CD4-positive, alpha-beta memory T cell (primary cell): ENCODE measurements around the gene FASN. TPM values are rescaled to one million over a fixed set of nuclear protein-coding genes. Genes with fewer than 3 reads are reported as not detected.

Experiments
- CTCF ChIA-PET: fragments of 350-600 bp; sonication (Branson Sonifier 250); formaldehyde crosslinking; loops from one replicate; lab custom pipeline; 2021; ENCODE audit warnings: inconsistent platforms; ENCODE audit not compliant: partially characterized antibody; lab: Charles Lee
- POLR2A ChIA-PET: fragments of 350-600 bp; sonication (Branson Sonifier 250); formaldehyde crosslinking; loops from one replicate; lab custom pipeline; 2021; ENCODE audit not compliant: partially characterized antibody; lab: Charles Lee
- DNase-seq, 5 donors: peaks; one replicate each; pipeline versions ENCODE4 v3.0.0 to v3.0.0-alpha.2; 2020 to 2022; ENCODE audit warnings: mixed read lengths in 1 of 5
- H3K27ac ChIP-seq: one replicate; pipeline ENCODE4 v1.7.0; 2013; ENCODE audit warnings: low read depth, low read length
- H3K27me3 ChIP-seq: 2 replicates; pipeline ENCODE4 v1.7.0; 2013; ENCODE audit warnings: mild to moderate bottlenecking, low read length, moderate library complexity; ENCODE audit not compliant: insufficient read depth
- H3K36me3 ChIP-seq: 2 replicates; pipeline ENCODE4 v1.7.0; 2013; ENCODE audit warnings: mild to moderate bottlenecking, low read length, moderate library complexity; ENCODE audit not compliant: insufficient read depth
- H3K4me1 ChIP-seq: 2 replicates; pipeline ENCODE4 v1.7.0; 2013; ENCODE audit warnings: mild to moderate bottlenecking, low read length, moderate library complexity; ENCODE audit not compliant: insufficient read depth
- H3K4me3 ChIP-seq, 2 donors: one replicate each; pipeline ENCODE4 v1.7.0; 2013; ENCODE audit warnings: low read length in 2 of 2, mild to moderate bottlenecking in 1 of 2
- H3K9me3 ChIP-seq, 2 donors: one replicate each; pipeline ENCODE4 v1.7.0; 2013; ENCODE audit warnings: low read length in 2 of 2, control low read depth in 1 of 2; ENCODE audit not compliant: control insufficient read depth in 1 of 2
- H3K27ac Mint-ChIP-seq, 7 donors: one replicate each; pipeline ENCODE4 v1.8.0; 2020 to 2021; ENCODE audit warnings: mixed read lengths in 7 of 7, mild to moderate bottlenecking in 6 of 7, inconsistent platforms in 3 of 7, moderate library complexity in 3 of 7
- H3K27me3 Mint-ChIP-seq, 2 donors: one replicate each; pipeline ENCODE4 v1.8.0; 2020 to 2021; ENCODE audit warnings: mixed read lengths in 2 of 2
- H3K36me3 Mint-ChIP-seq, 2 donors: one replicate each; pipeline ENCODE4 v1.8.0; 2020 to 2021; ENCODE audit warnings: mixed read lengths in 2 of 2, inconsistent platforms in 1 of 2, mild to moderate bottlenecking in 1 of 2
- H3K4me1 Mint-ChIP-seq, 4 donors: one replicate each; pipeline ENCODE4 v1.8.0; 2020 to 2021; ENCODE audit warnings: mixed read lengths in 4 of 4, mild to moderate bottlenecking in 1 of 4
- H3K4me3 Mint-ChIP-seq, 8 donors: one replicate each; pipeline ENCODE4 v1.8.0; 2020 to 2021; ENCODE audit warnings: mixed read lengths in 8 of 8, mild to moderate bottlenecking in 7 of 8, moderate library complexity in 6 of 8, inconsistent platforms in 3 of 8
- H3K9me3 Mint-ChIP-seq, 8 donors: one replicate each; pipeline ENCODE4 v1.8.0; 2020 to 2021; ENCODE audit warnings: mixed read lengths in 8 of 8, mild to moderate bottlenecking in 5 of 8, inconsistent platforms in 3 of 8, moderate library complexity in 1 of 8
- intact Hi-C: fragments of 100-400 bp; cut with micrococcal nuclease; formaldehyde crosslinking; loops from one replicate; pipeline ENCODE4 v1.15.1; 2023
- polyA plus RNA-seq, 2 donors: library from polyadenylated mRNA; unstranded; fragments of 300-500 nt; fragmentation: Illumina TruSeq; gene quantifications; one replicate each; pipeline ENCODE4 v1.2.3, GENCODE V29; 2021
- total RNA-seq, 2 experiments: library from RNA; stranded (reverse); gene quantifications; one replicate each; pipeline ENCODE4 v1.2.3, GENCODE V29; 2021

FASN gene
- total and polyA plus RNA-seq, 4 experiments from 2014 or later, result 0.03 to 27.7 (median 15.0) TPM

- Mint-ChIP-seq H3K9me3 (peaks cover 0 to 2% (median 0%) of the 10 kb centered on the region in 8 donors), H3K4me3 (peak overlapping the region in 2 of 8 donors; percentile 35), H3K27me3 (no peaks in the 10 kb centered on the region), H3K4me1 (peaks cover 3 to 19% (median 10%) of the 10 kb centered on the region in 4 donors), H3K36me3 (peaks cover 3 to 11% of the 10 kb centered on the region in 2 donors), H3K27ac (no peak overlapping the region)
- Histone ChIP-seq H3K27me3 (no peaks in the 10 kb centered on the region), H3K9me3 (no peaks in the 10 kb centered on the region), H3K27ac (no peak overlapping the region), H3K4me1 (peaks cover 25% of the 10 kb centered on the region), H3K36me3 (peaks cover under 1% of the 10 kb centered on the region), H3K4me3 (no peak overlapping the region)
- ChIA-PET POLR2A (no interaction called here), CTCF (no interaction called here)
- intact Hi-C loops, result no loop called here
- DNase-seq, result no peak
These were observed 49.5 kb downstream of the FASN start for GRCh38 chr17:82048571-82048971.

- intact Hi-C loops, result no loop called here
- no peak for DNase-seq
- Mint-ChIP-seq H3K36me3 (peaks cover 3 to 11% of the 10 kb centered on the region in 2 donors), H3K27ac (peak overlapping the region in 1 of 7 donors; percentile 54), H3K9me3 (peaks cover 0 to 2% (median 0%) of the 10 kb centered on the region in 8 donors), H3K4me1 (peaks cover 2 to 14% (median 9%) of the 10 kb centered on the region in 4 donors), H3K27me3 (no peaks in the 10 kb centered on the region), H3K4me3 (peak overlapping the region in 3 of 8 donors; percentile 50 to 59 (median 52))
- Histone ChIP-seq H3K4me3 (no peak overlapping the region), H3K9me3 (no peaks in the 10 kb centered on the region), H3K4me1 (peaks cover 20% of the 10 kb centered on the region), H3K27me3 (no peaks in the 10 kb centered on the region), H3K36me3 (no peaks in the 10 kb centered on the region), H3K27ac (no peak overlapping the region)
- CTCF ChIA-PET, result no interaction called here
- POLR2A ChIA-PET, result no interaction called here
These were observed 50.0 kb downstream of the FASN start for GRCh38 chr17:82047914-82048570.

GRCh38 chr17:82047379-82047778, 50.7 kb downstream of the FASN start:
- Mint-ChIP-seq H3K36me3 (peaks cover 3 to 11% of the 10 kb centered on the region in 2 donors), H3K4me1 (peaks cover 2 to 14% (median 6%) of the 10 kb centered on the region in 4 donors), H3K9me3 (peaks cover 0 to 2% (median 0%) of the 10 kb centered on the region in 8 donors), H3K27ac (peak overlapping the region in 3 of 7 donors; percentile 23 to 54 (median 29)), H3K4me3 (peak overlapping the region in 3 of 8 donors; percentile 50 to 59 (median 52)), H3K27me3 (no peaks in the 10 kb centered on the region)
- Histone ChIP-seq H3K4me3 (no peak overlapping the region), H3K9me3 (no peaks in the 10 kb centered on the region), H3K4me1 (peaks cover 14% of the 10 kb centered on the region), H3K27me3 (no peaks in the 10 kb centered on the region), H3K36me3 (no peaks in the 10 kb centered on the region), H3K27ac (no peak overlapping the region)
- CTCF ChIA-PET, result no interaction called here
- DNase-seq, result no peak
- POLR2A ChIA-PET, result no interaction called here
- intact Hi-C loops, result no loop called here

- H3K9me3 ChIP-seq, result no peaks in the 10 kb centered on the region
- no peaks in the 10 kb centered on the region for H3K36me3 ChIP-seq
- H3K36me3 Mint-ChIP-seq, result peaks cover 3 to 11% of the 10 kb centered on the region in 2 donors
- ChIA-PET POLR2A (no interaction called here), CTCF (no interaction called here)
- H3K4me1 Mint-ChIP-seq, result peaks cover 2 to 14% (median 6%) of the 10 kb centered on the region in 4 donors
- peak overlapping the region in 1 of 8 donors; percentile 57 for H3K4me3 Mint-ChIP-seq
- no peak overlapping the region for H3K4me3 ChIP-seq
- peaks cover 12% of the 10 kb centered on the region for H3K4me1 ChIP-seq
- intact Hi-C loops, result no loop called here
- no peaks in the 10 kb centered on the region for H3K9me3 Mint-ChIP-seq
- DNase-seq, result no peak
- H3K27me3 ChIP-seq, result no peaks in the 10 kb centered on the region
- no peak overlapping the region for H3K27ac Mint-ChIP-seq
- H3K27me3 Mint-ChIP-seq, result no peaks in the 10 kb centered on the region
- H3K27ac ChIP-seq, result no peak overlapping the region
These were observed 51.1 kb downstream of the FASN start for GRCh38 chr17:82046903-82047302.

- CTCF ChIA-PET, result no interaction called here
- no peaks in the 10 kb centered on the region for H3K9me3 ChIP-seq
- Mint-ChIP-seq H3K36me3 (peaks cover 3 to 11% of the 10 kb centered on the region in 2 donors), H3K4me3 (no peak overlapping the region), H3K27ac (no peak overlapping the region), H3K9me3 (no peaks in the 10 kb centered on the region), H3K27me3 (no peaks in the 10 kb centered on the region), H3K4me1 (peaks cover 2 to 14% (median 6%) of the 10 kb centered on the region in 4 donors)
- intact Hi-C loops, result no loop called here
- no peak overlapping the region for H3K4me3 ChIP-seq
- POLR2A ChIA-PET, result no interaction called here
- DNase-seq, result no peak
- H3K27me3 ChIP-seq, result no peaks in the 10 kb centered on the region
- no peaks in the 10 kb centered on the region for H3K36me3 ChIP-seq
- H3K4me1 ChIP-seq, result peaks cover 12% of the 10 kb centered on the region
- H3K27ac ChIP-seq, result no peak overlapping the region
These were observed 52.0 kb downstream of the FASN start for GRCh38 chr17:82045936-82046484.

GRCh38 chr17:82043507-82043906, 54.5 kb downstream of the FASN start:
- H3K4me3 Mint-ChIP-seq, result no peak overlapping the region
- POLR2A ChIA-PET, result interaction anchor here (1.4 kb wide), 1 partner anchor 22 kb away, joined by 5 read pairs; the partner anchor contains the start of gene DUS1L

GRCh38 chr17:82042649-82043048, 55.4 kb downstream of the FASN start:
- Mint-ChIP-seq H3K27me3 (no peaks in the 10 kb centered on the region), H3K9me3 (no peaks in the 10 kb centered on the region), H3K4me3 (no peak overlapping the region), H3K4me1 (peaks cover 7 to 14% (median 11%) of the 10 kb centered on the region in 4 donors), H3K27ac (no peak overlapping the region), H3K36me3 (peaks cover 3 to 7% of the 10 kb centered on the region in 2 donors)
- H3K27me3 ChIP-seq, result no peaks in the 10 kb centered on the region
- H3K9me3 ChIP-seq, result no peaks in the 10 kb centered on the region
- ChIA-PET CTCF (no interaction called here), POLR2A (interaction anchor here (1.4 kb wide), 1 partner anchor 23 kb away, joined by 5 read pairs; the partner anchor contains the start of gene DUS1L)
- intact Hi-C loops, result no loop called here
- no peak overlapping the region for H3K4me3 ChIP-seq
- no peak overlapping the region for H3K27ac ChIP-seq
- H3K4me1 ChIP-seq, result peaks cover 5% of the 10 kb centered on the region
- no peaks in the 10 kb centered on the region for H3K36me3 ChIP-seq
- no peak for DNase-seq

More at GRCh38 chr17:82043507-82043906, 54.5 kb downstream of the FASN start:
- H3K27me3 ChIP-seq, result no peaks in the 10 kb centered on the region
- Mint-ChIP-seq H3K27ac (no peak overlapping the region), H3K27me3 (no peaks in the 10 kb centered on the region), H3K4me1 (peaks cover 3 to 10% (median 7%) of the 10 kb centered on the region in 4 donors), H3K9me3 (no peaks in the 10 kb centered on the region), H3K36me3 (peaks cover 3 to 9% of the 10 kb centered on the region in 2 donors)
- CTCF ChIA-PET, result interaction anchor here (1.1 kb wide), 1 partner anchor 8 kb away, joined by 3 read pairs; no protein-coding TSS in a partner anchor
- no peak overlapping the region for H3K27ac ChIP-seq
- intact Hi-C loops, result no loop called here
- no peak overlapping the region for H3K4me3 ChIP-seq
- no peaks in the 10 kb centered on the region for H3K9me3 ChIP-seq
- DNase-seq, result no peak
- H3K36me3 ChIP-seq, result no peaks in the 10 kb centered on the region
- no peaks in the 10 kb centered on the region for H3K4me1 ChIP-seq
